Osteoblast (primary cell): Measurements from ENCODE around the gene CCDC89. TPM values are rescaled to one million over a fixed set of nuclear protein-coding genes. Genes with fewer than 3 reads are reported as not detected.

Experiments used
- DNase-seq: peaks from one replicate; pipeline ENCODE4 v3.0.0; 2011; ENCODE audit warnings: low spot score, mixed read lengths; ENCODE audit not compliant: insufficient read length; ENCODE audit errors: missing footprints
- H2AFZ ChIP-seq: 2 replicates; pipeline ENCODE4 v1.6.0; 2011; ENCODE audit warnings: mild to moderate bottlenecking, low read length
- H3K27ac ChIP-seq: 2 replicates; pipeline ENCODE4 v1.5.1; 2011; ENCODE audit warnings: mild to moderate bottlenecking, low read depth, low read length, moderate library complexity
- H3K27me3 ChIP-seq: 2 replicates; pipeline ENCODE4 v1.6.0; 2012; ENCODE audit warnings: mild to moderate bottlenecking, control low read depth, inconsistent platforms, low read length, moderate library complexity; ENCODE audit not compliant: insufficient read depth
- H3K36me3 ChIP-seq: 2 replicates; pipeline ENCODE4 v1.5.1; 2011; ENCODE audit warnings: mild to moderate bottlenecking, low read length, control low read depth, moderate library complexity; ENCODE audit not compliant: insufficient read depth
- H3K4me1 ChIP-seq: 2 replicates; pipeline ENCODE4 v1.5.1; 2011; ENCODE audit warnings: mild to moderate bottlenecking, low read length, control low read depth, moderate library complexity; ENCODE audit not compliant: insufficient read depth
- H3K4me2 ChIP-seq: 2 replicates; pipeline ENCODE4 v1.6.0; 2011; ENCODE audit warnings: mild to moderate bottlenecking, low read length; ENCODE audit not compliant: insufficient read depth
- H3K4me3 ChIP-seq: fragments of 200-600 bp; sonication (generic); 3 replicates; pipeline ENCODE4 v1.5.1; 2012; ENCODE audit warnings: mild to moderate bottlenecking, low read length, inconsistent platforms; ENCODE audit not compliant: insufficient read depth
- H3K79me2 ChIP-seq: 2 replicates; pipeline ENCODE4 v1.6.0; 2012; ENCODE audit warnings: mild to moderate bottlenecking, low read length, control low read depth, inconsistent platforms; ENCODE audit not compliant: insufficient read depth
- H3K9me3 ChIP-seq: 2 replicates; pipeline ENCODE4 v1.5.1; 2011; ENCODE audit warnings: low read depth, low read length, control low read depth
- H4K20me1 ChIP-seq: 2 replicates; pipeline ENCODE4 v1.6.0; 2012; ENCODE audit warnings: mild to moderate bottlenecking, low read length, control low read depth; ENCODE audit not compliant: insufficient read depth
- CTCF ChIP-seq: IDR thresholded peaks from 2 replicates; pipeline ENCODE4 v1.5.1; 2011; ENCODE audit warnings: mild to moderate bottlenecking, low read depth, low read length, moderate library complexity; ENCODE audit errors: extremely low read depth
- total RNA-seq: library from RNA; depleted of rRNA; stranded (reverse); fragments of >200 nt; gene quantifications from 2 replicates; pipeline ENCODE4 v1.2.3, GENCODE V29; 2012

CCDC89 gene
- total RNA-seq, 1 donor = 2.9 TPM

- Histone ChIP-seq H3K27ac (no peak overlapping the region), H3K27me3 (no peaks in the 10 kb centered on the region), H3K4me2 (no peak overlapping the region), H2AFZ (no peak overlapping the region), H3K4me1 (peaks cover 3% of the 10 kb centered on the region), H4K20me1 (no peaks in the 10 kb centered on the region), H3K36me3 (peaks cover 19% of the 10 kb centered on the region), H3K9me3 (no peaks in the 10 kb centered on the region), H3K79me2 (peaks cover 29% of the 10 kb centered on the region), H3K4me3 (no peak overlapping the region)
- DNase-seq = no peak
- TF ChIP-seq CTCF = no peak
Measured at GRCh38 chr11:85634747-85635146, 51.2 kb downstream of the CCDC89 start.

Other genes with a start within 250 kb of the CCDC89 start
- 3.3 and 3.8 TPM in 2 replicates for gene DLG2, start 58.9 kb downstream of the CCDC89 start, total RNA-seq
- 64.4 and 81.6 TPM in 2 replicates for gene TMEM126B, start 57.6 kb downstream of the CCDC89 start, total RNA-seq
- 34.4 and 41.0 TPM in 2 replicates for gene TMEM126A, start 38.2 kb downstream of the CCDC89 start, total RNA-seq
- gene CREBZF, start 21.1 kb downstream of the CCDC89 start, total RNA-seq = 46.3 and 49.2 TPM in 2 replicates
- 19.4 and 19.9 TPM in 2 replicates for gene SYTL2, start 124.9 kb upstream of the CCDC89 start, total RNA-seq
- not detected in 2 replicates for gene CCDC83, start 169.2 kb upstream of the CCDC89 start, total RNA-seq